GM10266 (cell line): ENCODE results near the gene PDGFB.

ENCODE experiments used
- DNase-seq: peaks from one replicate; pipeline ENCODE4 v3.0.0; 2012; ENCODE audit errors: extremely low spot score
- CTCF ChIP-seq: IDR thresholded peaks from 2 replicates; pipeline ENCODE4 v1.5.1; 2012; ENCODE audit warnings: mild to moderate bottlenecking, low read depth; ENCODE audit not compliant: control insufficient read depth, insufficient read depth; ENCODE audit errors: missing control alignments

PDGFB gene

GRCh38 chr22:39252461-39253434 is 8.0 kb upstream of the PDGFB start:
- DNase-seq: no peak
- TF ChIP-seq CTCF: no peak

GRCh38 chr22:39251762-39252460 is 7.1 kb upstream of the PDGFB start:
- DNase-seq: no peak
- TF ChIP-seq CTCF: no peak

- no peak for TF ChIP-seq CTCF
- no peak for DNase-seq
These were observed 6.1 kb upstream of the PDGFB start for GRCh38 chr22:39250838-39251237.

- no peak for DNase-seq
- TF ChIP-seq CTCF: no peak
These were observed 5.3 kb upstream of the PDGFB start for GRCh38 chr22:39250131-39250530.

- no peak for TF ChIP-seq CTCF
- DNase-seq: no peak
These were observed 4.4 kb upstream of the PDGFB start for GRCh38 chr22:39249086-39249704.

- no peak for DNase-seq
- TF ChIP-seq CTCF: no peak
These were observed 3.5 kb upstream of the PDGFB start for GRCh38 chr22:39248254-39248653.
